Type B pancreatic cell (in vitro differentiated cells): ENCODE results near the gene CDC6. TPM values are rescaled to one million over a fixed set of nuclear protein-coding genes. Genes with fewer than 3 reads are reported as not detected.

Source experiments
- DNase-seq: peaks from one replicate; pipeline ENCODE4 v3.0.0; 2021; ENCODE audit warnings: mixed read lengths; ENCODE audit not compliant: unreplicated experiment; ENCODE audit errors: extremely low spot score
- H3K27ac Mint-ChIP-seq: 2 replicates; pipeline ENCODE4 v1.8.0; 2021; ENCODE audit warnings: mild to moderate bottlenecking, mixed read lengths
- H3K27me3 Mint-ChIP-seq: 2 replicates; pipeline ENCODE4 v1.8.0; 2021; ENCODE audit warnings: mixed read lengths
- H3K36me3 Mint-ChIP-seq: 2 replicates; pipeline ENCODE4 v1.8.0; 2021; ENCODE audit warnings: mixed read lengths
- H3K4me1 Mint-ChIP-seq: one replicate; pipeline ENCODE4 v1.8.0; 2021; ENCODE audit warnings: mixed read lengths; ENCODE audit not compliant: unreplicated experiment
- H3K4me3 Mint-ChIP-seq: 2 replicates; pipeline ENCODE4 v1.8.0; 2021; ENCODE audit warnings: mild to moderate bottlenecking, mixed read lengths
- H3K9me3 Mint-ChIP-seq: 2 replicates; pipeline ENCODE4 v1.8.0; 2021; ENCODE audit warnings: mixed read lengths
- CTCF ChIP-seq: fragments of 200-600 bp; sonication (generic); conservative IDR thresholded peaks from 2 replicates; pipeline ENCODE4 v1.5.0; 2021; ENCODE audit warnings: antibody characterized with exemption, mild to moderate bottlenecking
- total RNA-seq: library from RNA; stranded (reverse); gene quantifications from 2 replicates; pipeline ENCODE4 v1.2.1, GENCODE V29; 2021; ENCODE audit warnings: low replicate concordance

The CDC6 gene
- total RNA-seq, 1 donor from 2014 or later: 50.3 TPM

GRCh38 chr17:40279402-40279801 lies 8.3 kb upstream of the CDC6 start:
- DNase-seq: no peak
- Mint-ChIP-seq H3K9me3 (no peaks in the 10 kb centered on the region), H3K36me3 (peaks cover 29% of the 10 kb centered on the region), H3K4me3 (no peak overlapping the region), H3K4me1 (peaks cover 5% of the 10 kb centered on the region), H3K27me3 (peaks cover 3% of the 10 kb centered on the region), H3K27ac (no peak overlapping the region)
- no peak for TF ChIP-seq CTCF

GRCh38 chr17:40281663-40282062 lies 6.0 kb upstream of the CDC6 start:
- Mint-ChIP-seq H3K27me3 (peaks cover 3% of the 10 kb centered on the region), H3K4me1 (peaks cover 7% of the 10 kb centered on the region), H3K9me3 (no peaks in the 10 kb centered on the region), H3K36me3 (peaks cover 19% of the 10 kb centered on the region), H3K27ac (no peak overlapping the region), H3K4me3 (no peak overlapping the region)
- no peak for TF ChIP-seq CTCF
- DNase-seq: no peak

GRCh38 chr17:40283662-40284061 lies 4.0 kb upstream of the CDC6 start:
- no peaks in the 10 kb centered on the region for H3K9me3 Mint-ChIP-seq
- peaks cover 8% of the 10 kb centered on the region for H3K36me3 Mint-ChIP-seq
- DNase-seq: no peak
- no peak for TF ChIP-seq CTCF
- peaks cover 3% of the 10 kb centered on the region for H3K27me3 Mint-ChIP-seq
- peak overlapping the region; percentile 95 for H3K27ac Mint-ChIP-seq
- H3K4me1 Mint-ChIP-seq: peaks cover 19% of the 10 kb centered on the region
- H3K4me3 Mint-ChIP-seq: peak overlapping the region; percentile 45

- H3K4me1 Mint-ChIP-seq: peaks cover 21% of the 10 kb centered on the region
- no peaks in the 10 kb centered on the region for H3K9me3 Mint-ChIP-seq
- H3K4me3 Mint-ChIP-seq: peak overlapping the region; percentile 80
- no peak for DNase-seq
- TF ChIP-seq CTCF: peak; percentile 41
- peaks cover 10% of the 10 kb centered on the region for H3K36me3 Mint-ChIP-seq
- peaks cover 3% of the 10 kb centered on the region for H3K27me3 Mint-ChIP-seq
- peak overlapping the region; percentile 95 for H3K27ac Mint-ChIP-seq
Measured at GRCh38 chr17:40284085-40284713, 3.5 kb upstream of the CDC6 start.

GRCh38 chr17:40286473-40286872 lies 1.2 kb upstream of the CDC6 start:
- no peak for TF ChIP-seq CTCF
- no peak overlapping the region for H3K4me3 Mint-ChIP-seq
- H3K27me3 Mint-ChIP-seq: peaks cover 3% of the 10 kb centered on the region
- H3K9me3 Mint-ChIP-seq: no peaks in the 10 kb centered on the region
- H3K36me3 Mint-ChIP-seq: peaks cover 13% of the 10 kb centered on the region
- peak overlapping the region; percentile 66 for H3K27ac Mint-ChIP-seq
- no peak for DNase-seq
- peaks cover 34% of the 10 kb centered on the region for H3K4me1 Mint-ChIP-seq

- DNase-seq: no peak
- peaks cover 13% of the 10 kb centered on the region for H3K36me3 Mint-ChIP-seq
- H3K9me3 Mint-ChIP-seq: no peaks in the 10 kb centered on the region
- no peak for TF ChIP-seq CTCF
- peaks cover 34% of the 10 kb centered on the region for H3K4me1 Mint-ChIP-seq
- H3K4me3 Mint-ChIP-seq: peak overlapping the region; percentile 98
- H3K27me3 Mint-ChIP-seq: peaks cover 3% of the 10 kb centered on the region
- H3K27ac Mint-ChIP-seq: peak overlapping the region; percentile 97
Measured at GRCh38 chr17:40287159-40287493, 553 bp upstream of the CDC6 start.
